Omental fat pad (tissue), 4 donors: Measurements from ENCODE around the gene DDR2. TPM values are rescaled to one million over a fixed set of nuclear protein-coding genes. Genes with fewer than 3 reads are reported as not detected.
"Not testable (repeated sequence)": the region's sequence is repeated elsewhere in the genome, so short reads cannot be mapped to it uniquely, and the experiment has no call there.

ENCODE experiments used
- ATAC-seq: fragments of 150-250 bp; one replicate; pipeline ENCODE4 v1.9.1; 2016; ENCODE audit warnings: mild to moderate bottlenecking, moderate library complexity; ENCODE audit not compliant: low FRiP score
- DNase-seq: peaks from one replicate; pipeline ENCODE4 v3.0.0-alpha.2; 2019; ENCODE audit warnings: low spot score
- total RNA-seq, 4 donors: library from RNA; depleted of rRNA; stranded (reverse); fragments of >200 nt; gene quantifications; one replicate each; pipeline ENCODE4 v1.1.0, GENCODE V29; 2016
- TF ChIP-seq, protein P1 (sequence below), 3 donors: fragments of 450-650 bp; IDR thresholded peaks; one replicate each; pipeline ENCODE4 v1.5.1; 2016 to 2017; ENCODE audit warnings: antibody characterized with exemption in 3 of 3, mild to moderate bottlenecking in 3 of 3, moderate library complexity in 2 of 3

The DDR2 gene
- 100 to 1,000 TPM; 140 to 164 (median 145) TPM for total RNA-seq

GRCh38 chr1:162632217-162632666 is at the start of gene DDR2:
TSS of gene DDR2 (plus strand) at chr1:162632464. CDS start at chr1:162719064, 86,600 bp downstream.
- DNase-seq = peak; percentile 51
- TF ChIP-seq, protein P1, sequence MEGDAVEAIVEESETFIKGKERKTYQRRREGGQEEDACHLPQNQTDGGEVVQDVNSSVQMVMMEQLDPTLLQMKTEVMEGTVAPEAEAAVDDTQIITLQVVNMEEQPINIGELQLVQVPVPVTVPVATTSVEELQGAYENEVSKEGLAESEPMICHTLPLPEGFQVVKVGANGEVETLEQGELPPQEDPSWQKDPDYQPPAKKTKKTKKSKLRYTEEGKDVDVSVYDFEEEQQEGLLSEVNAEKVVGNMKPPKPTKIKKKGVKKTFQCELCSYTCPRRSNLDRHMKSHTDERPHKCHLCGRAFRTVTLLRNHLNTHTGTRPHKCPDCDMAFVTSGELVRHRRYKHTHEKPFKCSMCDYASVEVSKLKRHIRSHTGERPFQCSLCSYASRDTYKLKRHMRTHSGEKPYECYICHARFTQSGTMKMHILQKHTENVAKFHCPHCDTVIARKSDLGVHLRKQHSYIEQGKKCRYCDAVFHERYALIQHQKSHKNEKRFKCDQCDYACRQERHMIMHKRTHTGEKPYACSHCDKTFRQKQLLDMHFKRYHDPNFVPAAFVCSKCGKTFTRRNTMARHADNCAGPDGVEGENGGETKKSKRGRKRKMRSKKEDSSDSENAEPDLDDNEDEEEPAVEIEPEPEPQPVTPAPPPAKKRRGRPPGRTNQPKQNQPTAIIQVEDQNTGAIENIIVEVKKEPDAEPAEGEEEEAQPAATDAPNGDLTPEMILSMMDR (IDR thresholded peaks at IDR 0.05) = no peak
- ATAC-seq = peak; percentile 46

DNA sequence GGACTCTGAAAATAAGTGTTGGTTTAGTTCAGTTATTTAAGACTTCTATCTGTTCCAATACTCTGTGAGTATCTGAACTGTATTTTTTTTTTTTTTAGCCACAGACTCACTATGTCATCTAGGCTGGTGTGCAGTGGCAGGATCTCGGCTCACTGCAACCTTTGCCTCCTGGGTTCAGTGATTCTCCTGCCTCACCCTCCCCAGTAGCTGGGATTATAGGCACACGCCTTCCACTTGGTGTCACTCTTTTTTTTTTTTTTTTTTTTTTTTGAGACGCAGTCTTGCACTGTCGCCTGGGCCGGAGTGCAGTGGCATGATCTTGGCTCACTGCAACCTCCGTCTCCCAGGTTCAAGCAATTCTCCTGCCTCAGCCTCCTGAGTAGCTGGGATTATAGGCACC is 49.4 kb upstream of the DDR2 start:
- ATAC-seq, DNase-seq: not testable (repeated sequence)

GRCh38 chr1:162585101-162585500 is 47.2 kb upstream of the DDR2 start:
- not testable (repeated sequence) for ATAC-seq, DNase-seq

DNA sequence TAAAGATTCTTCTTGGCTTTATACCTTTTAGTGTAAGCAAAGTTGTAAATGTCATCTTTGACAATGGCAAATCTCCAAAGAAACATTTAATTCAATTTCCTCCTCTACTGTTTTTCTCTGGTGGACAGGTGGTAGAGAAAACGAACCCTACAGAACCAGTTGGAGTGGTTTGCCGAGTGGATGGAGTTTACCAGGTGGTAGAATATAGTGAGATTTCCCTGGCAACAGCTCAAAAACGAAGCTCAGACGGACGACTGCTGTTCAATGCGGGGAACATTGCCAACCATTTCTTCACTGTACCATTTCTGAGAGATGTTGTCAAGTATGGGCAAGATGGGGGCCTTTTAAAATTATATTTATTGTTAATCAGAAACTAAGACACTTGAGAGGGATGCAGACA is 44.9 kb upstream of the DDR2 start:
- TF ChIP-seq, protein P1 (IDR thresholded peaks at IDR 0.05) = no peak
- DNase-seq (no peak), ATAC-seq (no peak)

GRCh38 chr1:162587761-162588260 is 44.5 kb upstream of the DDR2 start:
- TF ChIP-seq, protein P1 (IDR thresholded peaks at IDR 0.05) = no peak
- DNase-seq = no peak
- no peak for ATAC-seq

DNA sequence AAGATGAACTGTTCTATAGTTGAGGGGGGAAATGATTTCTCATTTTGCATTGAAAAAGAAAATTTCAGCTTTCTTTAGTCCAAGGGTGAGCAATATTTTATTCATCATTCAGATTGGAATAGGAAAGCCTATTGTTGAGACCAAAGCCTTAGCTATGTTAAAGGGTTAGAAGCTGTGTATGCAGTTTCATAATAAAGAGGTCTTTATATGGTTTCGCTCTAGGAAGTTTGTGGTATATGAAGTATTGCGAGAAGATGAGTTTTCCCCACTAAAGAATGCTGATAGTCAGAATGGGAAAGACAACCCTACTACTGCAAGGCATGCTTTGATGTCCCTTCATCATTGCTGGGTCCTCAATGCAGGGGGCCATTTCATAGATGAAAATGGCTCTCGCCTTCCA is 42.2 kb upstream of the DDR2 start:
- ATAC-seq (no peak), DNase-seq (no peak)
- TF ChIP-seq, protein P1 (IDR thresholded peaks at IDR 0.05) = no peak

GRCh38 chr1:162590686-162591085 is 41.6 kb upstream of the DDR2 start:
- no peak for DNase-seq
- ATAC-seq = no peak
- TF ChIP-seq, protein P1 (IDR thresholded peaks at IDR 0.05) = no peak

GRCh38 chr1:162596514-162597170 is 35.6 kb upstream of the DDR2 start:
- ATAC-seq (no peak), DNase-seq (no peak)
- TF ChIP-seq, protein P1 (IDR thresholded peaks at IDR 0.05) = no peak
